OCI-LY7 (cell line): ENCODE data around the gene ACSS2.

Experiments
- CTCF ChIP-seq: fragments of 200-600 bp; sonication (generic); conservative IDR thresholded peaks from 2 replicates; pipeline ENCODE4 v1.5.1; 2014; ENCODE audit warnings: mild to moderate bottlenecking, antibody characterized with exemption, low read length, moderate library complexity, mixed read lengths
- EZH2phosphoT487 ChIP-seq: fragments of 200-600 bp; sonication (generic); IDR thresholded peaks from 2 replicates; pipeline ENCODE4 v1.6.1; 2018; ENCODE audit warnings: low read depth, borderline replicate concordance, mild to moderate bottlenecking, mixed run types, antibody characterized with exemption, low read length, moderate library complexity, mixed read lengths

DNA sequence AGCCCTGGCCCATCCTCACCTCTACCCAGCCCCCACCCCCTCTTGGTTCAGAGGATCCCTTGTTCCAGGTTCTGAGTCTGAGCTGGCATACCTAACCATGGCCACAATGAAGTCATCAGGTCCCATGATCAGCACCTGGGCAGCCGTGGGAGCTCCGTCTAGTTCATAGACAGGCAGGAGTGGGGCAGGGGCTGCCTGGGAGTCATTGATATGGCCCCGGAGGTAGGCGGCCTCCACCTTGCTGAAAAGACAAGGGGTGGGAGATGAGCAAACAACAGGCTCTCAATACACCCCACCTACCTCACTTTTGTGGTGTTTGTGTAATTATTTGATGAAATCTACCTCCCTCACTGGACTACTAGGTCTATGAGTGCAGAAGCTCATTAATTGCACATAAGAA, 24.1 kb upstream of the ACSS2 start:
- TF ChIP-seq CTCF (no peak), EZH2phosphoT487 (no peak)
